AG04449 (cell line): ENCODE results near the gene IBA57.

Experiments
- CTCF ChIA-PET: fragments of 350-600 bp; formaldehyde crosslinking; extraction: SDS; loops from one replicate; lab custom pipeline; 2021; ENCODE audit warnings: antibody characterized with exemption; lab: Yijun Ruan, JAX
- POLR2A ChIA-PET: fragments of 400-600, 350-600 bp; formaldehyde crosslinking; extraction: SDS; loops from one replicate; lab custom pipeline; 2020; ENCODE audit warnings: antibody characterized with exemption, inconsistent platforms; lab: Yijun Ruan, JAX
- DNase-seq: peaks from one replicate; pipeline ENCODE4 v3.0.0-alpha.2; 2010; ENCODE audit warnings: low read depth, low spot score
- H3K4me3 ChIP-seq: 2 replicates; pipeline ENCODE4 v1.5.1; 2011; ENCODE audit warnings: low read depth, mild to moderate bottlenecking, control low read depth, low read length
- TF ChIP-seq, protein P1 (sequence below): IDR thresholded peaks from one replicate; pipeline ENCODE4 v1.5.1; 2011; ENCODE audit warnings: mild to moderate bottlenecking, moderate library complexity, low read length, control low read depth, inconsistent platforms; ENCODE audit not compliant: insufficient read depth; ENCODE audit errors: missing control alignments

Gene IBA57

DNA sequence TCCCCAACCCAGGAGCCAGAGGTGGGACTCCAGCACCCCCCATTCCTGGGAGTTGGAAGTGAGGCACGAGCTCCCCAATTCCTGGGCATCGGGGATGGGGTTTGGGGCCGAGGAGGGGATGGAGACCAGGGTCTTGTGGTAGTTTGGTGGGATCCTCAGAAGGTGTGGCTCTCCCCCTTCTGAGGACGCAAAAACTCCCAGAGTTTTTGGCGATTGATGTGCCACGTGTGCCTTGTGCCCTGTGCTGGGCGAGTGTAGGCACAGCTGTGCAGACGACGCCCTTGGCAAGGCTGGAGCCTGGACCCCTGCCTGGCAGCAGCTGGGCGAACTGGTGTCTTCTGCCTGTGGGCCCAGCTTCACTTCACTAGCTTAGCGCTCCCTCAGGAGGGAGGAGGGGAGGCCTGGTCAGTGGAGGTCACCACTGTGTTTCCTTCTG, 22.9 kb upstream of the IBA57 start:
- CTCF ChIA-PET, result interaction anchor here (1.2 to 4.5 kb wide), 4 partner anchors 11 to 358 kb away, joined by 3 to 23 read pairs (median 8); partner anchors contain the start of gene IBA57
- no peak for DNase-seq
- TF ChIP-seq, protein P1, sequence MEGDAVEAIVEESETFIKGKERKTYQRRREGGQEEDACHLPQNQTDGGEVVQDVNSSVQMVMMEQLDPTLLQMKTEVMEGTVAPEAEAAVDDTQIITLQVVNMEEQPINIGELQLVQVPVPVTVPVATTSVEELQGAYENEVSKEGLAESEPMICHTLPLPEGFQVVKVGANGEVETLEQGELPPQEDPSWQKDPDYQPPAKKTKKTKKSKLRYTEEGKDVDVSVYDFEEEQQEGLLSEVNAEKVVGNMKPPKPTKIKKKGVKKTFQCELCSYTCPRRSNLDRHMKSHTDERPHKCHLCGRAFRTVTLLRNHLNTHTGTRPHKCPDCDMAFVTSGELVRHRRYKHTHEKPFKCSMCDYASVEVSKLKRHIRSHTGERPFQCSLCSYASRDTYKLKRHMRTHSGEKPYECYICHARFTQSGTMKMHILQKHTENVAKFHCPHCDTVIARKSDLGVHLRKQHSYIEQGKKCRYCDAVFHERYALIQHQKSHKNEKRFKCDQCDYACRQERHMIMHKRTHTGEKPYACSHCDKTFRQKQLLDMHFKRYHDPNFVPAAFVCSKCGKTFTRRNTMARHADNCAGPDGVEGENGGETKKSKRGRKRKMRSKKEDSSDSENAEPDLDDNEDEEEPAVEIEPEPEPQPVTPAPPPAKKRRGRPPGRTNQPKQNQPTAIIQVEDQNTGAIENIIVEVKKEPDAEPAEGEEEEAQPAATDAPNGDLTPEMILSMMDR, result no peak
- POLR2A ChIA-PET, result no interaction called here
- 0 out of 2 replicates have a peak overlapping the region, but pooled peaks have one; percentile 1 for H3K4me3 ChIP-seq

DNA sequence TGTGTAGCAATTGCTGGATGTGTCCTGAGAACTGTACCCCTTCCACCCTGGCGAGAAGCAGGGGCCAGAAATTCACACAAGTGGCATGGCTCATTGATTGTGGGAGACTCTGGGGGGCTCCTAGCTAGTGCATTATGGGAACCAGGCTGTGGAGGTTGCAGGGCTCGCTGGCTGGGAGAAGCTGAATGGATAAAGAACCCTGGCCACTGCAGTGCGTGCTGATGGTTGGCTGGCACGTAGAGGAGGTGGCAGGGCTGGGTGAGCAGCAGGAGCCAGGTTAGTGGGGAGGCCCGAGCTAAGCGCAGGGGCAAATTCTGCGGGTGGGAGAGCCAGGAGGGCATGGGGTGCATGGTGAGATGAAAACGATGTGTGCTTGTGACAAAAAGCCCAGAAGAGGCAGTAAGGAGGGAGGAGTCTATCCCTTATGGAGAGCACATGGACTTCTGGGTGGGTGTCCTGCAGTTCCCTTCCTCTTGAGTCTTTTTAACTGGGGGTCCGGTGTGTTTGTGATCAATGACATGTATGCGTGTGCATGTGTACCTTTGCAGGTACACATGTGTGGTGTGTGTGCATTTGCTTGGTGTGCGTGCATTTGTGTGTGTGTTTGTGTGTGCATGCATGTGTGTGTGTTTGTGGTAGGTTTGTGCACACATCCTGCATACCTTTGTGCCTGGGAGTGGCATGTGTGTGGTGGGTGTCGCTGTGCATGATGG, 22.0 kb upstream of the IBA57 start:
- ChIA-PET CTCF (interaction anchor here (1.0 to 4.5 kb wide), 5 partner anchors 12 to 357 kb away, joined by 3 to 23 read pairs (median 3); partner anchors contain the start of gene IBA57), POLR2A (interaction anchor here (0.7 kb wide), 1 partner anchor 12 kb away, joined by 3 read pairs; no protein-coding TSS in a partner anchor)
- TF ChIP-seq, protein P1, result no peak
- no peak overlapping the region for H3K4me3 ChIP-seq
- no peak for DNase-seq

GRCh38 chr1:228144193-228144992, 21.2 kb upstream of the IBA57 start:
- TF ChIP-seq, protein P1, result no peak
- DNase-seq, result no peak
- H3K4me3 ChIP-seq, result no peak overlapping the region
- CTCF ChIA-PET, result interaction anchor here (1.0 to 4.5 kb wide), 3 partner anchors 13 to 145 kb away, joined by 3 to 23 read pairs (median 13); partner anchors contain the start of gene IBA57
- POLR2A ChIA-PET, result interaction anchor here (0.7 kb wide), 1 partner anchor 11 kb away, joined by 3 read pairs; no protein-coding TSS in a partner anchor

DNA sequence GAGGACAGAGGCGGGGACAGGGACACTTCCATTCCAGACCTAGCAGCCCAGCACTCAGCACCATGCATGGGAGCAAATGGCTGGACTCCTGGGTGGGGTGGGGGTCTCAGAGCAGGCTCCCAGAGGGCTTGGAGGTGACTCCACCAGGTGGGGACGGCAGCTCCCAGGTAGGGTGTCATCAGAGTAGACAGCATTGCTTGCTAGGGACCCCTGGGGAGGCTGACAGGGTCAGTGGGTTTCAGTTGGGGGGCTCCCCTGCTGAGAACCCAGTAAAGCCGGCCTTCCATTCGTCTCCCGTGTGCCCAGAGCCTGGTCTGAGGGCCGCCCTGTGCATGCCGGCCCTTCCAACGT, 20.6 kb upstream of the IBA57 start:
- DNase-seq, result no peak
- H3K4me3 ChIP-seq, result no peak overlapping the region
- ChIA-PET CTCF (interaction anchor here (4.5 kb wide), 1 partner anchor 20 kb away, joined by 23 read pairs; the partner anchor contains the start of gene IBA57), POLR2A (no interaction called here)
- TF ChIP-seq, protein P1, result no peak

- no peak overlapping the region for H3K4me3 ChIP-seq
- TF ChIP-seq, protein P1, result no peak
- ChIA-PET CTCF (interaction anchor here (4.5 kb wide), 1 partner anchor 19 kb away, joined by 23 read pairs; the partner anchor contains the start of gene IBA57), POLR2A (no interaction called here)
- DNase-seq, result no peak
These were observed 19.9 kb upstream of the IBA57 start for GRCh38 chr1:228145463-228146416.
